Measurements from ENCODE around the gene PARVA. TPM values are rescaled to one million over a fixed set of nuclear protein-coding genes. Genes with fewer than 3 reads are reported as not detected.

PARVA gene
- polyA plus RNA-seq, 3 donors = not detected

- Histone ChIP-seq H3K4me3 (replicated peaks in 1 of 3; ENCODE audit: low read depth in 2 of 3, low read length in 3 of 3) (no peak overlapping the region), H3K4me2 (replicated peaks; ENCODE audit: extremely low read depth, low read length, poor library complexity, severe bottlenecking) (no peak overlapping the region), H2AFZ (ENCODE audit: insufficient read depth, low read depth, low read length, poor library complexity, severe bottlenecking) (no peak overlapping the region), H3K27me3 (ENCODE audit: control insufficient read depth in 2 of 2, insufficient read depth in 2 of 2, low read length in 2 of 2) (no peaks in the 10 kb centered on the region), H3K27ac (ENCODE audit: low read depth in 1 of 2, low read length in 2 of 2) (no peak overlapping the region), H3K9me3 (replicated peaks in 1 of 2; ENCODE audit: control insufficient read depth in 1 of 2, insufficient read depth in 1 of 2, low read length in 2 of 2) (peaks cover 0 to 5% of the 10 kb centered on the region in 2 donors), H4K20me1 (ENCODE audit: insufficient read depth, low read length) (no peaks in the 10 kb centered on the region), H3K9ac (ENCODE audit: insufficient read depth, low read length, poor library complexity, severe bottlenecking) (no peak overlapping the region), H3K36me3 (replicated peaks in 1 of 2; ENCODE audit: control insufficient read depth in 1 of 2, insufficient read depth in 2 of 2, low read length in 2 of 2) (no peaks in the 10 kb centered on the region), H3K79me2 (ENCODE audit: insufficient read depth, low read length) (no peaks in the 10 kb centered on the region), H3K4me1 (ENCODE audit: control insufficient read depth in 1 of 2, insufficient read depth in 2 of 2, low read length in 2 of 2) (no peaks in the 10 kb centered on the region)
- Mint-ChIP-seq H3K9me3 (peaks cover 0 to 10% (median 3%) of the 10 kb centered on the region in 7 donors), H3K27ac (no peak overlapping the region), H3K4me3 (no peak overlapping the region), H3K36me3 (no peaks in the 10 kb centered on the region), H3K4me1 (no peaks in the 10 kb centered on the region), H3K27me3 (ENCODE audit: low read depth in 3 of 3) (peaks cover 2 to 8% (median 8%) of the 10 kb centered on the region in 3 donors)
- DNase-seq = no peak
- intact Hi-C loops (cut with micrococcal nuclease) = no loop called here
- no peak for TF ChIP-seq CTCF (IDR thresholded peaks at IDR 0.05)
- WGBS (ENCODE audit: insufficient coverage) = 86% methylated on average over 1 of the region's 4 CpGs
These were observed 83.1 kb downstream of the PARVA start for GRCh38 chr11:12460466-12460865.

- no peak for TF ChIP-seq CTCF (IDR thresholded peaks at IDR 0.05)
- Histone ChIP-seq H3K27ac (ENCODE audit: low read depth in 1 of 2, low read length in 2 of 2) (no peak overlapping the region), H3K36me3 (replicated peaks in 1 of 2; ENCODE audit: control insufficient read depth in 1 of 2, insufficient read depth in 2 of 2, low read length in 2 of 2) (no peaks in the 10 kb centered on the region), H3K9ac (ENCODE audit: insufficient read depth, low read length, poor library complexity, severe bottlenecking) (no peak overlapping the region), H2AFZ (ENCODE audit: insufficient read depth, low read depth, low read length, poor library complexity, severe bottlenecking) (no peak overlapping the region), H4K20me1 (ENCODE audit: insufficient read depth, low read length) (no peaks in the 10 kb centered on the region), H3K79me2 (ENCODE audit: insufficient read depth, low read length) (no peaks in the 10 kb centered on the region), H3K4me2 (replicated peaks; ENCODE audit: extremely low read depth, low read length, poor library complexity, severe bottlenecking) (no peak overlapping the region), H3K4me3 (replicated peaks in 1 of 3; ENCODE audit: low read depth in 2 of 3, low read length in 3 of 3) (no peak overlapping the region), H3K9me3 (replicated peaks in 1 of 2; ENCODE audit: control insufficient read depth in 1 of 2, insufficient read depth in 1 of 2, low read length in 2 of 2) (peaks cover 0 to 5% of the 10 kb centered on the region in 2 donors), H3K27me3 (ENCODE audit: control insufficient read depth in 2 of 2, insufficient read depth in 2 of 2, low read length in 2 of 2) (no peaks in the 10 kb centered on the region), H3K4me1 (ENCODE audit: control insufficient read depth in 1 of 2, insufficient read depth in 2 of 2, low read length in 2 of 2) (no peaks in the 10 kb centered on the region)
- Mint-ChIP-seq H3K4me1 (no peaks in the 10 kb centered on the region), H3K4me3 (no peak overlapping the region), H3K27me3 (ENCODE audit: low read depth in 3 of 3) (peaks cover 0 to 8% (median 5%) of the 10 kb centered on the region in 3 donors), H3K9me3 (peaks cover 0 to 10% (median 3%) of the 10 kb centered on the region in 7 donors), H3K36me3 (no peaks in the 10 kb centered on the region), H3K27ac (no peak overlapping the region)
- whole genome bisulfite sequencing (ENCODE audit: insufficient coverage) = 74% methylated on average over 5 of the region's 5 CpGs
- DNase-seq = no peak
- intact Hi-C loops (cut with micrococcal nuclease) = no loop called here
These were observed 84.1 kb downstream of the PARVA start for GRCh38 chr11:12461516-12461915.
